ENCODE data around the gene LIPK. TPM values are rescaled to one million over a fixed set of nuclear protein-coding genes. Genes with fewer than 3 reads are reported as not detected.

Gene LIPK
- polyA plus RNA-seq, 1 donor (not counting 4 experiments of a cell fraction or from before 2014, with no cell fraction given): 0.56 TPM

DNA sequence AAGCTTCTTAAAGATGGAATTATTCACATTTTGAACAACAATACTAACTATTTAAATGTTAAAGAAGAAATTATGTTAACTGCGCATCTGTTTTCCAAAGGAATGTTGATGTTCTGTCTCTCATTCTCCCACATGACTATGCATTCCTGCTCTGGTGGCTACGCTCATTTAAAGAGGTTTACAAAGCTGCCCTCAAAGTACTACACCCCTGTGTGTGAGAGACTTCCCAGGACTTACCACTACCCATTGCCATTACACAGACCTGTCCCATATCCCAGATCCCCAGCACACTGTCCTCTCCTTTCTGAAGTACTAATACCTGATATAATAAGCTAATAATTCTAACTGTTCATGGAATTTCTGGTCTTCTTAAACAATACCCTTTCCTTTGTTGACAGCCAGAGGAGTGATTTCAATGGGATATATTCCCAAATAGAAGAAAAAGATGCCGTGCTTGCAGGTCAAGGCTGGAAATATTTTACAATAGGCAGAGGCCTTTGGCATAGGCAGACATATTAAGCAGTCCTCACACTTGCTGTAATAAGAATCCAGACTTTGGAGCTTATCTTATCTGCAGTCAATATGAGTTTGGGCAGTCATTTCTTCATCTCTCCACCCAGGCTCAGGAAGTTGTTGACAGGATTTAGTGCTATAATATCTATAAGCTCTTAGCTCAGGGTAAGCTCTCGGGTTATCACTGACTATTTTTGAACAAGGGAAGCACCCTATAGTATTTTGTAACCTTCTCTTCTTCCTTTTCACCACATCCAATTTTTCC, 29.6 kb upstream of the LIPK start:
- Histone ChIP-seq H3K4me3 (ENCODE audit: control insufficient read depth in 2 of 3, extremely low read depth in 1 of 3, insufficient read depth in 2 of 3, low read depth in 1 of 3, low read length in 3 of 3) (no peak overlapping the region), H3K4me1 (ENCODE audit: control insufficient read depth, extremely low read depth, insufficient read depth, low read length) (no peaks in the 10 kb centered on the region), H3K36me3 (ENCODE audit: control insufficient read depth in 2 of 2, extremely low read depth in 1 of 2, insufficient read depth in 2 of 2, low read length in 2 of 2) (no peaks in the 10 kb centered on the region), H3K27me3 (ENCODE audit: control insufficient read depth, extremely low read depth, insufficient read depth, low read length) (no peaks in the 10 kb centered on the region), H3K9me3 (ENCODE audit: control insufficient read depth, low read depth, low read length) (no peaks in the 10 kb centered on the region), H4K20me1 (ENCODE audit: control insufficient read depth, extremely low read depth, insufficient read depth, low read length) (no peaks in the 10 kb centered on the region), H3K79me2 (ENCODE audit: control insufficient read depth, insufficient read depth, low read length) (no peaks in the 10 kb centered on the region), H2AFZ (ENCODE audit: control insufficient read depth, low read length) (no peak overlapping the region), H3K27ac (ENCODE audit: control insufficient read depth, insufficient read depth, low read length) (no peak overlapping the region), H3K9me1 (ENCODE audit: control insufficient read depth, extremely low read depth, insufficient read depth, low read length) (no peaks in the 10 kb centered on the region), H3K9ac (ENCODE audit: control insufficient read depth, extremely low read depth, insufficient read depth, low read length) (no peak overlapping the region), H3K4me2 (ENCODE audit: control insufficient read depth, extremely low read depth, insufficient read depth, low read depth, low read length) (no peak overlapping the region)
- FAIRE-seq (no peak), DNase-seq (ENCODE audit: low read depth, low spot score) (no peak)
- TF ChIP-seq, protein P1, sequence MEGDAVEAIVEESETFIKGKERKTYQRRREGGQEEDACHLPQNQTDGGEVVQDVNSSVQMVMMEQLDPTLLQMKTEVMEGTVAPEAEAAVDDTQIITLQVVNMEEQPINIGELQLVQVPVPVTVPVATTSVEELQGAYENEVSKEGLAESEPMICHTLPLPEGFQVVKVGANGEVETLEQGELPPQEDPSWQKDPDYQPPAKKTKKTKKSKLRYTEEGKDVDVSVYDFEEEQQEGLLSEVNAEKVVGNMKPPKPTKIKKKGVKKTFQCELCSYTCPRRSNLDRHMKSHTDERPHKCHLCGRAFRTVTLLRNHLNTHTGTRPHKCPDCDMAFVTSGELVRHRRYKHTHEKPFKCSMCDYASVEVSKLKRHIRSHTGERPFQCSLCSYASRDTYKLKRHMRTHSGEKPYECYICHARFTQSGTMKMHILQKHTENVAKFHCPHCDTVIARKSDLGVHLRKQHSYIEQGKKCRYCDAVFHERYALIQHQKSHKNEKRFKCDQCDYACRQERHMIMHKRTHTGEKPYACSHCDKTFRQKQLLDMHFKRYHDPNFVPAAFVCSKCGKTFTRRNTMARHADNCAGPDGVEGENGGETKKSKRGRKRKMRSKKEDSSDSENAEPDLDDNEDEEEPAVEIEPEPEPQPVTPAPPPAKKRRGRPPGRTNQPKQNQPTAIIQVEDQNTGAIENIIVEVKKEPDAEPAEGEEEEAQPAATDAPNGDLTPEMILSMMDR (optimal IDR thresholded peaks at IDR 0.05 in 1 of 3, IDR thresholded peaks at IDR 0.05 in 1 of 3, conservative IDR thresholded peaks at IDR 0.05 in 1 of 3; ENCODE audit: extremely low read depth in 1 of 3, insufficient read depth in 2 of 3, low read length in 3 of 3): no peak
- no peak for TF ChIP-seq EZH2 (IDR thresholded peaks at IDR 0.05; ENCODE audit: low read length)
- dilution Hi-C loops (cut with MboI; ENCODE audit: extremely low pct_ligation_motif_present, low sequenced_read_pairs): no loop called here

DNA sequence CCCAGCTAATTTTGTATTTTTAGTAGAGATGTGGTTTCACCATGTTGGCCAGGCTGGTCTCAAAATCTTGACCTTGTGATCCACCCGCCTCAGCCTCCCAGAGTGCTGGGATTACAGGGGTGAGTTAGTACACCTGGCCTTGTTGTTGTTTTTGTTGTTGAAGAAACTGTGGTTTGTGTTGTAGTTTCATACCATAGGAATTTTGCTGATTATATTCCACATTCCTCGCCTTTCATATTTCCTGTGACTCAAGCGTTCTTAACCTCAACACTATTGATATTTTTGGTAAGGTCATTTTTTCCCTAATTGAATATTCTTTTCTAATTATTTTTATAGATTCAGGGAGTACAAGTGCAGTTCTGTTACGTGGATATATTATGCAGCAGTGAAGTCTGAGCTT, 25.1 kb upstream of the LIPK start:
- no peaks in the 10 kb centered on the region for H3K27me3 ChIP-seq (ENCODE audit: control insufficient read depth, extremely low read depth, insufficient read depth, low read length)
- TF ChIP-seq, protein P1 (optimal IDR thresholded peaks at IDR 0.05 in 1 of 3, IDR thresholded peaks at IDR 0.05 in 1 of 3, conservative IDR thresholded peaks at IDR 0.05 in 1 of 3; ENCODE audit: extremely low read depth in 1 of 3, insufficient read depth in 2 of 3, low read length in 3 of 3): no peak
- TF ChIP-seq EZH2 (IDR thresholded peaks at IDR 0.05; ENCODE audit: low read length): no peak

More for the DNA sequence above, 25.1 kb upstream of the LIPK start:
- Histone ChIP-seq H4K20me1 (ENCODE audit: control insufficient read depth, extremely low read depth, insufficient read depth, low read length) (no peaks in the 10 kb centered on the region), H2AFZ (ENCODE audit: control insufficient read depth, low read length) (no peak overlapping the region), H3K27ac (ENCODE audit: control insufficient read depth, insufficient read depth, low read length) (no peak overlapping the region), H3K9ac (ENCODE audit: control insufficient read depth, extremely low read depth, insufficient read depth, low read length) (no peak overlapping the region), H3K9me1 (ENCODE audit: control insufficient read depth, extremely low read depth, insufficient read depth, low read length) (no peaks in the 10 kb centered on the region), H3K79me2 (ENCODE audit: control insufficient read depth, insufficient read depth, low read length) (no peaks in the 10 kb centered on the region), H3K4me1 (ENCODE audit: control insufficient read depth, extremely low read depth, insufficient read depth, low read length) (no peaks in the 10 kb centered on the region), H3K4me2 (ENCODE audit: control insufficient read depth, extremely low read depth, insufficient read depth, low read depth, low read length) (no peak overlapping the region), H3K9me3 (ENCODE audit: control insufficient read depth, low read depth, low read length) (no peaks in the 10 kb centered on the region), H3K4me3 (ENCODE audit: control insufficient read depth in 2 of 3, extremely low read depth in 1 of 3, insufficient read depth in 2 of 3, low read depth in 1 of 3, low read length in 3 of 3) (no peak overlapping the region), H3K36me3 (ENCODE audit: control insufficient read depth in 2 of 2, extremely low read depth in 1 of 2, insufficient read depth in 2 of 2, low read length in 2 of 2) (no peaks in the 10 kb centered on the region)
- dilution Hi-C loops (cut with MboI; ENCODE audit: extremely low pct_ligation_motif_present, low sequenced_read_pairs): no loop called here
- FAIRE-seq (no peak), DNase-seq (ENCODE audit: low read depth, low spot score) (no peak)
